HG03066 (cell line): ENCODE measurements around the gene BNC2.
"Not testable (repeated sequence)": the region's sequence is repeated elsewhere in the genome, so short reads cannot be mapped to it uniquely, and the experiment has no call there.

ENCODE experiments used
- ATAC-seq: cut with Tn5 transposase; IDR thresholded peaks from one replicate; pipeline ENCODE4 v1.9.1; 2021; ENCODE audit warnings: low read depth; ENCODE audit not compliant: unreplicated experiment

The BNC2 gene

GRCh38 chr9:16559418-16560188, 310.9 kb downstream of the BNC2 start:
- no peak for ATAC-seq

GRCh38 chr9:16555802-16556201, 314.7 kb downstream of the BNC2 start:
- no peak for ATAC-seq

GRCh38 chr9:16553869-16554540, 316.5 kb downstream of the BNC2 start:
- ATAC-seq = no peak

GRCh38 chr9:16552252-16552651, 318.2 kb downstream of the BNC2 start:
- no peak for ATAC-seq

GRCh38 chr9:16551692-16552091, 318.8 kb downstream of the BNC2 start:
- no peak for ATAC-seq

- ATAC-seq = no peak
Measured at GRCh38 chr9:16545639-16546038, 324.8 kb downstream of the BNC2 start.

GRCh38 chr9:16544842-16545241, 325.6 kb downstream of the BNC2 start:
- ATAC-seq = no peak

GRCh38 chr9:16543686-16544085, 326.8 kb downstream of the BNC2 start:
- no peak for ATAC-seq

GRCh38 chr9:16543225-16543624, 327.2 kb downstream of the BNC2 start:
- ATAC-seq = no peak

GRCh38 chr9:16542290-16542689, 328.2 kb downstream of the BNC2 start:
- ATAC-seq = no peak

GRCh38 chr9:16540743-16541613, 329.5 kb downstream of the BNC2 start:
- no peak for ATAC-seq

GRCh38 chr9:16539626-16540025, 330.8 kb downstream of the BNC2 start:
- ATAC-seq = not testable (repeated sequence)

GRCh38 chr9:16535555-16535954, 334.9 kb downstream of the BNC2 start:
- ATAC-seq = no peak

- no peak for ATAC-seq
Measured at GRCh38 chr9:16532681-16533450, 337.6 kb downstream of the BNC2 start.

- ATAC-seq = no peak
Measured at GRCh38 chr9:16532272-16532671, 338.2 kb downstream of the BNC2 start.

- ATAC-seq = no peak
Measured at GRCh38 chr9:16530669-16531642, 339.5 kb downstream of the BNC2 start.

GRCh38 chr9:16527573-16527972, 342.9 kb downstream of the BNC2 start:
- ATAC-seq = no peak

GRCh38 chr9:16526380-16526779, 344.1 kb downstream of the BNC2 start:
- ATAC-seq = no peak

GRCh38 chr9:16524823-16525222, 345.6 kb downstream of the BNC2 start:
- ATAC-seq = no peak
